SK-N-SH treated with all-trans-retinoic acid at 6 μM for 48 hours (cell line): ENCODE data around the gene BRME1.

Experiments
- ESRRG ChIP-seq: fragments of 250-450 bp; sonication (Bioruptor Pico); IDR thresholded peaks from 2 replicates; pipeline ENCODE4 v1.6.1; 2021; ENCODE audit warnings: mild to moderate bottlenecking
- GLIS3 ChIP-seq: fragments of 250-450 bp; sonication (Bioruptor Pico); IDR thresholded peaks from 2 replicates; pipeline ENCODE4 v1.5.0; 2020; ENCODE audit warnings: mild to moderate bottlenecking, moderate library complexity
- ISL1 ChIP-seq: fragments of 250-450 bp; sonication (Bioruptor Pico); IDR thresholded peaks from 2 replicates; pipeline ENCODE4 v2.1.2; 2022; ENCODE audit warnings: mild to moderate bottlenecking, moderate library complexity
- OSR1 ChIP-seq: fragments of 250-450 bp; sonication (Bioruptor Pico); IDR thresholded peaks from 2 replicates; pipeline ENCODE4 v1.8.0; 2022; ENCODE audit warnings: moderate library complexity, mild to moderate bottlenecking, inconsistent platforms
- PPARA ChIP-seq: fragments of 250-450 bp; sonication (Bioruptor Pico); IDR thresholded peaks from 2 replicates; pipeline ENCODE4 v1.5.0; 2020; ENCODE audit warnings: mild to moderate bottlenecking, borderline replicate concordance
- RARB ChIP-seq: fragments of 250-450 bp; sonication (Bioruptor Pico); IDR thresholded peaks from 2 replicates; pipeline ENCODE4 v1.8.0; 2021; ENCODE audit warnings: mild to moderate bottlenecking, moderate library complexity
- SNAI2 ChIP-seq: fragments of 250-450 bp; sonication (Bioruptor Pico); IDR thresholded peaks from 2 replicates; pipeline ENCODE4 v1.5.0; 2020; ENCODE audit warnings: mild to moderate bottlenecking, moderate library complexity
- TCF4 ChIP-seq: fragments of 250-450 bp; sonication (Bioruptor Pico); IDR thresholded peaks from 2 replicates; pipeline ENCODE4 v1.8.0; 2021; ENCODE audit warnings: mild to moderate bottlenecking, moderate library complexity, borderline replicate concordance
- ZFP3 ChIP-seq: fragments of 250-450 bp; sonication (Bioruptor Pico); IDR thresholded peaks from 2 replicates; pipeline ENCODE4 v1.5.0; 2020; ENCODE audit warnings: mild to moderate bottlenecking, moderate library complexity
- ZFP30 ChIP-seq: fragments of 450-650 bp; formaldehyde crosslinking; IDR thresholded peaks from 2 replicates; pipeline ENCODE4 v1.5.0; 2022; ENCODE audit warnings: mild to moderate bottlenecking, moderate library complexity
- ZNF565 ChIP-seq: fragments of 450-650 bp; formaldehyde crosslinking; conservative IDR thresholded peaks from 2 replicates; pipeline ENCODE4 v1.5.0; 2020; ENCODE audit warnings: low read depth, mild to moderate bottlenecking, moderate library complexity
- ZNF70 ChIP-seq: fragments of 450-650 bp; formaldehyde crosslinking; IDR thresholded peaks from 2 replicates; pipeline ENCODE4 v1.5.0; 2020; ENCODE audit warnings: mild to moderate bottlenecking, moderate library complexity
- TF ChIP-seq, protein P1 (sequence below): fragments of 250-450 bp; sonication (Bioruptor Pico); IDR thresholded peaks from 2 replicates; pipeline ENCODE4 v1.8.0; 2020; ENCODE audit warnings: mild to moderate bottlenecking, moderate library complexity, borderline replicate concordance
- TF ChIP-seq, protein P2 (sequence below): fragments of 250-450 bp; sonication (Bioruptor Pico); IDR thresholded peaks from 2 replicates; pipeline ENCODE4 v1.5.1; 2020; ENCODE audit warnings: low read depth, mild to moderate bottlenecking, moderate library complexity

DNA sequence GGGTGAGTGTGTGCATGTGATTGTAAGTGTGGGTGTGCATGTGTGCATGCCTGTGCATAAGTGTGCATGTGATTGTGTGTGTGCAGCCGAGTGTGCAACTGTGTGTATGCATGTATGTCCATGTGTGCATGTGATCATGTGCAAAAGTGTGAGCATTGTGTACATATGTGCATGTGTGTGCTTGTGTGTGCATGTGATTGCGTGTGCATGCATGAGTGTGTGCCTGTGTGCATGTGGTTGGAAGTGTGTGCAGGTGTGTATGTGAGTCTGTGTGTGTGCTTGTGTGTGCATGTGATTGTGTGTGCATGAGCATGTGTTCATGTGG, 28.8 kb upstream of the BRME1 start:
- no peak for TF ChIP-seq SNAI2 (CRISPR knock-in tag)
- TF ChIP-seq TCF4 (CRISPR knock-in tag): no peak
- TF ChIP-seq ISL1 (CRISPR knock-in tag): no peak
- TF ChIP-seq ZFP30 (CRISPR knock-in tag): no peak
- no peak for TF ChIP-seq ZNF70
- TF ChIP-seq RARB (CRISPR knock-in tag): no peak
- TF ChIP-seq ZNF565 (CRISPR knock-in tag): no peak
- no peak for TF ChIP-seq ZFP3 (CRISPR knock-in tag)
- TF ChIP-seq, protein P1, sequence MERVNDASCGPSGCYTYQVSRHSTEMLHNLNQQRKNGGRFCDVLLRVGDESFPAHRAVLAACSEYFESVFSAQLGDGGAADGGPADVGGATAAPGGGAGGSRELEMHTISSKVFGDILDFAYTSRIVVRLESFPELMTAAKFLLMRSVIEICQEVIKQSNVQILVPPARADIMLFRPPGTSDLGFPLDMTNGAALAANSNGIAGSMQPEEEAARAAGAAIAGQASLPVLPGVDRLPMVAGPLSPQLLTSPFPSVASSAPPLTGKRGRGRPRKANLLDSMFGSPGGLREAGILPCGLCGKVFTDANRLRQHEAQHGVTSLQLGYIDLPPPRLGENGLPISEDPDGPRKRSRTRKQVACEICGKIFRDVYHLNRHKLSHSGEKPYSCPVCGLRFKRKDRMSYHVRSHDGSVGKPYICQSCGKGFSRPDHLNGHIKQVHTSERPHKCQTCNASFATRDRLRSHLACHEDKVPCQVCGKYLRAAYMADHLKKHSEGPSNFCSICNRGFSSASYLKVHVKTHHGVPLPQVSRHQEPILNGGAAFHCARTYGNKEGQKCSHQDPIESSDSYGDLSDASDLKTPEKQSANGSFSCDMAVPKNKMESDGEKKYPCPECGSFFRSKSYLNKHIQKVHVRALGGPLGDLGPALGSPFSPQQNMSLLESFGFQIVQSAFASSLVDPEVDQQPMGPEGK: no peak
- TF ChIP-seq, protein P2, sequence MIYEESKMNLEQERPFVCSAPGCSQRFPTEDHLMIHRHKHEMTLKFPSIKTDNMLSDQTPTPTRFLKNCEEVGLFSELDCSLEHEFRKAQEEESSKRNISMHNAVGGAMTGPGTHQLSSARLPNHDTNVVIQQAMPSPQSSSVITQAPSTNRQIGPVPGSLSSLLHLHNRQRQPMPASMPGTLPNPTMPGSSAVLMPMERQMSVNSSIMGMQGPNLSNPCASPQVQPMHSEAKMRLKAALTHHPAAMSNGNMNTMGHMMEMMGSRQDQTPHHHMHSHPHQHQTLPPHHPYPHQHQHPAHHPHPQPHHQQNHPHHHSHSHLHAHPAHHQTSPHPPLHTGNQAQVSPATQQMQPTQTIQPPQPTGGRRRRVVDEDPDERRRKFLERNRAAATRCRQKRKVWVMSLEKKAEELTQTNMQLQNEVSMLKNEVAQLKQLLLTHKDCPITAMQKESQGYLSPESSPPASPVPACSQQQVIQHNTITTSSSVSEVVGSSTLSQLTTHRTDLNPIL (CRISPR knock-in tag): no peak
- no peak for TF ChIP-seq PPARA (CRISPR knock-in tag)
- TF ChIP-seq OSR1 (CRISPR knock-in tag): no peak
- no peak for TF ChIP-seq ESRRG (CRISPR knock-in tag)
- TF ChIP-seq GLIS3: no peak
